GM20431 (cell line): ENCODE results near the gene DAZAP2.
"Not testable (repeated sequence)": the region's sequence is repeated elsewhere in the genome, so short reads cannot be mapped to it uniquely, and the experiment has no call there.

ENCODE experiments used
- in situ Hi-C: fragments of 300-500 bp; cut with MseI, MboI; formaldehyde crosslinking; loops from one replicate; pipeline ENCODE4 v1.15.0; 2020; ENCODE audit warnings: low sequenced_read_pairs; ENCODE audit not compliant: unreplicated experiment

The DAZAP2 gene

GRCh38 chr12:51291603-51292513 is 53.2 kb downstream of the DAZAP2 start:
- in situ Hi-C loops, result not testable (repeated sequence)
